WERI-Rb-1 (cell line): ENCODE measurements around the gene MOGAT2.
"Not testable (repeated sequence)": the region's sequence is repeated elsewhere in the genome, so short reads cannot be mapped to it uniquely, and the experiment has no call there.

Experiments
- DNase-seq: peaks from one replicate; pipeline ENCODE4 v3.0.0-alpha.2; 2020
- H3K27ac ChIP-seq: fragments of 250-450 bp; sonication (Bioruptor Pico); 2 replicates; pipeline ENCODE4 v1.5.1; 2020; ENCODE audit warnings: mild to moderate bottlenecking, moderate library complexity
- H3K27me3 ChIP-seq: fragments of 250-450 bp; sonication (Bioruptor Pico); 2 replicates; pipeline ENCODE4 v1.5.1; 2021; ENCODE audit warnings: mild to moderate bottlenecking, low read depth, moderate library complexity; ENCODE audit not compliant: insufficient read depth, severe bottlenecking
- H3K36me3 ChIP-seq: fragments of 250-450 bp; sonication (Bioruptor Pico); 2 replicates; pipeline ENCODE4 v1.5.1; 2020; ENCODE audit warnings: mild to moderate bottlenecking, moderate library complexity
- H3K4me3 ChIP-seq: 2 replicates; pipeline ENCODE4 v1.5.1; 2011; ENCODE audit warnings: low read depth, mild to moderate bottlenecking, control low read depth, low read length
- H3K9me3 ChIP-seq: fragments of 250-450 bp; sonication (Bioruptor Pico); 2 replicates; pipeline ENCODE4 v1.5.1; 2021; ENCODE audit warnings: mild to moderate bottlenecking, moderate library complexity; ENCODE audit not compliant: severe bottlenecking
- CTCF ChIP-seq: IDR thresholded peaks from 2 replicates; pipeline ENCODE4 v1.5.1; 2011; ENCODE audit warnings: low read depth, mild to moderate bottlenecking, control low read depth, inconsistent platforms, low read length

Gene MOGAT2

GRCh38 chr11:75678620-75679259, 38.9 kb upstream of the MOGAT2 start:
- H3K27me3 ChIP-seq, result no peaks in the 10 kb centered on the region
- H3K36me3 ChIP-seq, result no peaks in the 10 kb centered on the region
- TF ChIP-seq CTCF, result no peak
- no peak for DNase-seq
- H3K4me3 ChIP-seq, result no peak overlapping the region
- no peaks in the 10 kb centered on the region for H3K9me3 ChIP-seq
- H3K27ac ChIP-seq, result no peak overlapping the region

GRCh38 chr11:75679566-75679965, 38.1 kb upstream of the MOGAT2 start:
- Histone ChIP-seq H3K27me3 (no peaks in the 10 kb centered on the region), H3K4me3 (no peak overlapping the region), H3K36me3 (no peaks in the 10 kb centered on the region), H3K27ac (no peak overlapping the region), H3K9me3 (no peaks in the 10 kb centered on the region)
- no peak for DNase-seq
- no peak for TF ChIP-seq CTCF

GRCh38 chr11:75683856-75684255, 33.8 kb upstream of the MOGAT2 start:
- not testable (repeated sequence) for H3K27ac ChIP-seq, H3K4me3 ChIP-seq, H3K27me3 ChIP-seq, DNase-seq, H3K9me3 ChIP-seq, H3K36me3 ChIP-seq

- Histone ChIP-seq H3K36me3 (no peaks in the 10 kb centered on the region), H3K27ac (no peak overlapping the region)
These were observed 27.6 kb upstream of the MOGAT2 start for GRCh38 chr11:75689863-75690609.

GRCh38 chr11:75691804-75692203, 25.8 kb upstream of the MOGAT2 start:
- no peaks in the 10 kb centered on the region for H3K36me3 ChIP-seq
- no peak overlapping the region for H3K4me3 ChIP-seq
- no peak overlapping the region for H3K27ac ChIP-seq
- no peak for TF ChIP-seq CTCF
- DNase-seq, result no peak
- no peaks in the 10 kb centered on the region for H3K27me3 ChIP-seq
- H3K9me3 ChIP-seq, result no peaks in the 10 kb centered on the region

More at GRCh38 chr11:75689863-75690609, 27.6 kb upstream of the MOGAT2 start:
- no peaks in the 10 kb centered on the region for H3K27me3 ChIP-seq
- TF ChIP-seq CTCF, result no peak
- H3K9me3 ChIP-seq, result peaks cover 2% of the 10 kb centered on the region
- H3K4me3 ChIP-seq, result no peak overlapping the region
- DNase-seq, result no peak

GRCh38 chr11:75697906-75698581, 19.6 kb upstream of the MOGAT2 start:
- no peaks in the 10 kb centered on the region for H3K9me3 ChIP-seq
- H3K36me3 ChIP-seq, result no peaks in the 10 kb centered on the region
- no peak for DNase-seq
- no peak for TF ChIP-seq CTCF
- no peaks in the 10 kb centered on the region for H3K27me3 ChIP-seq
- H3K27ac ChIP-seq, result no peak overlapping the region
- H3K4me3 ChIP-seq, result no peak overlapping the region
